Mesothelial cell of epicardium (in vitro differentiated cells): ENCODE measurements around the gene PFKFB3. TPM values are rescaled to one million over a fixed set of nuclear protein-coding genes. Genes with fewer than 3 reads are reported as not detected.

Source experiments
- DNase-seq, 2 experiments: peaks; one replicate each; pipeline ENCODE4 v3.0.0; 2021; ENCODE audit warnings: low spot score in 2 of 2; ENCODE audit not compliant: unreplicated experiment in 2 of 2
- H3K27ac Mint-ChIP-seq: 2 replicates; pipeline ENCODE4 v1.8.0; 2021; ENCODE audit warnings: mixed read lengths
- H3K27me3 Mint-ChIP-seq: 2 replicates; pipeline ENCODE4 v1.8.0; 2021; ENCODE audit warnings: low read depth, mixed read lengths
- H3K36me3 Mint-ChIP-seq: 2 replicates; pipeline ENCODE4 v1.8.0; 2021; ENCODE audit warnings: mixed read lengths
- H3K4me1 Mint-ChIP-seq: 2 replicates; pipeline ENCODE4 v1.8.0; 2021; ENCODE audit warnings: mixed read lengths
- H3K4me3 Mint-ChIP-seq: 2 replicates; pipeline ENCODE4 v1.8.0; 2021; ENCODE audit warnings: mild to moderate bottlenecking, moderate library complexity, mixed read lengths
- H3K9me3 Mint-ChIP-seq: 2 replicates; pipeline ENCODE4 v1.8.0; 2021; ENCODE audit warnings: mixed read lengths
- total RNA-seq: library from RNA; stranded (reverse); gene quantifications from 3 replicates; pipeline ENCODE4 v1.2.1, GENCODE V29; 2021
- TF ChIP-seq, protein P1 (sequence below): fragments of 200-600 bp; sonication (generic); IDR thresholded peaks from one replicate; pipeline ENCODE4 v1.5.0; 2021; ENCODE audit warnings: antibody characterized with exemption; ENCODE audit not compliant: unreplicated experiment

The PFKFB3 gene
- total RNA-seq, 1 donor from 2014 or later: 51.5 TPM

DNA sequence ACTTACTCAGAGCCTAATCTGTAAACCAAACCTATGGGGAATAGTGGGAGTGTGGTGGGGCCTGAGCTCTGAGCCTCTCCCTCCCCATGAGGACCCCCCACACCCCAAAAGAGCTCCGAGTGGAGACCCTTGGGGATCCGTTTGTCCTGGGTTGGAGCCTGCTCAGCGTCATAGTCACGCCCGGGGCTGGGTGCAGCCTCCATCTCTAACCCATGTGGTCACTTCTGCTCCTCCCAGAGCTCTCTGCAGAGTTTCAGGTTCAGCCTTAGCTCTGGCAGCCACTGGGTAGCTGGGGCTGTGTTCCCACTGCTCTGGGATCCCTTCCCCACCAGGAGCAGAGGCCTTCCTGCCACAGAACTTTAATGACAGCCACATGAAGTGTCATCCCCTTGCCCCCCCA lies 25.9 kb downstream of the PFKFB3 start:
- Mint-ChIP-seq H3K4me1 (no peaks in the 10 kb centered on the region), H3K36me3 (peaks cover 44% of the 10 kb centered on the region), H3K27ac (no peak overlapping the region), H3K9me3 (no peaks in the 10 kb centered on the region), H3K27me3 (no peaks in the 10 kb centered on the region), H3K4me3 (no peak overlapping the region)
- no peak for DNase-seq
- TF ChIP-seq, protein P1, sequence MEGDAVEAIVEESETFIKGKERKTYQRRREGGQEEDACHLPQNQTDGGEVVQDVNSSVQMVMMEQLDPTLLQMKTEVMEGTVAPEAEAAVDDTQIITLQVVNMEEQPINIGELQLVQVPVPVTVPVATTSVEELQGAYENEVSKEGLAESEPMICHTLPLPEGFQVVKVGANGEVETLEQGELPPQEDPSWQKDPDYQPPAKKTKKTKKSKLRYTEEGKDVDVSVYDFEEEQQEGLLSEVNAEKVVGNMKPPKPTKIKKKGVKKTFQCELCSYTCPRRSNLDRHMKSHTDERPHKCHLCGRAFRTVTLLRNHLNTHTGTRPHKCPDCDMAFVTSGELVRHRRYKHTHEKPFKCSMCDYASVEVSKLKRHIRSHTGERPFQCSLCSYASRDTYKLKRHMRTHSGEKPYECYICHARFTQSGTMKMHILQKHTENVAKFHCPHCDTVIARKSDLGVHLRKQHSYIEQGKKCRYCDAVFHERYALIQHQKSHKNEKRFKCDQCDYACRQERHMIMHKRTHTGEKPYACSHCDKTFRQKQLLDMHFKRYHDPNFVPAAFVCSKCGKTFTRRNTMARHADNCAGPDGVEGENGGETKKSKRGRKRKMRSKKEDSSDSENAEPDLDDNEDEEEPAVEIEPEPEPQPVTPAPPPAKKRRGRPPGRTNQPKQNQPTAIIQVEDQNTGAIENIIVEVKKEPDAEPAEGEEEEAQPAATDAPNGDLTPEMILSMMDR: no peak

DNA sequence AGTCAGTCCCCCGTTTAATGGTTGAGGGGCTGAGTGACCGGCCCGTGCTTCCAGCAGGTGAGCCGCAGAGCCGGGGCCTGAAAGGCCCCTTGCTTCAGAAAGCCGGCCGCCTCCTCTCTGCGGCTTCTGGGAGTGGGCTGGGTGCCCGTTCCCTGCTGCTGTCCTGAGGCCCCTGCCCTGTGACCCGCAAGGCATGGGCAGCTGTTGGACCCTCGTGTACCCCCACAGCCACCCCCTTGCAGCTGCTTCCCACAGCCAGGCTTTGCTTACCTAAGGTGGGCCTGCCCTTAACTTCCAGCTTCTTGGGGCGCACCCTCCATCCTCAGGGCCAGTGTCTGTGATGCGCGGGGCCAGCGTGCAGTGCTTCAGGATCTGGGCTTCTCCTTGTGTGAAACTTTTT lies 26.6 kb downstream of the PFKFB3 start:
- Mint-ChIP-seq H3K9me3 (no peaks in the 10 kb centered on the region), H3K27ac (no peak overlapping the region), H3K27me3 (no peaks in the 10 kb centered on the region), H3K36me3 (peaks cover 42% of the 10 kb centered on the region), H3K4me1 (no peaks in the 10 kb centered on the region), H3K4me3 (no peak overlapping the region)
- DNase-seq: no peak
- TF ChIP-seq, protein P1: no peak

DNA sequence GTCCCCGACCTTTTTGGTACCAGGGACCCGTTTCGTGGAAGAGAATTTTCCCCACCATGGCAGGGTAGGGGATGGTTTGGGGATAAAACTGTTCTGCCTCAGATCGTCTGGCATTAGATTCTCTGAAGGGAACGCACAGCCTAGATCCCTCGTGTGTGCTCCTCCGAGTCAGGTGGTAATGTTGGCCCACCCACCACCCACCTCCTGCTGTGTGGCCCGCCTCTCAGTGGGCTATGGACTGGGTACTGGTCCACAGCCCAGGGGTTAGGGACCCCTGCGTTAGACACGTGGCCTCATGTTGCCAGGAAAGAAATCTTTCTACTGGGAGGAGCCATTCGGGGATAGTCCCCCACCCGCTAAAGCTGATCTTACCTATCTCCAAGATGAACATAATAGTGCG lies 27.0 kb downstream of the PFKFB3 start:
- H3K36me3 Mint-ChIP-seq: peaks cover 42% of the 10 kb centered on the region

DNA sequence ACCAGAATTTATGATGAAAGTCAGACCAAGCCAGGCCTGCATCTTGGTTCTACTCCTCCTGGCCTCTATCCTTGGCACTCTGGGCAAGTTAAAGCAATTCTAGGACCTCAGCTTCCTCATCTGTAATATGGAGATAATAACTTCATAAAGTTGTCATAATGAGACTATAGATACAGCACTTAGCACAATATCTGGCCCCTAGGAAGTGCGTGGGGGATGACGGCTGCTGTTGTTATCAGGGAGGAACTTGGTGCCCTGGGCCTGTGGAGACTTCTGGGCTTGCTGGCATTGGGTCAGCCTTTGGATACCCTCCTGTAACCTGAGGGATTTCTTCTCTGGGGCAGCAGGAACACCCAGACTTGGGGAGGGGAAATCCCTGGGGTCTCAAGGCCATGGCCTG lies 27.6 kb downstream of the PFKFB3 start:
- no peak for DNase-seq
- TF ChIP-seq, protein P1: no peak
- H3K9me3 Mint-ChIP-seq: no peaks in the 10 kb centered on the region
- no peaks in the 10 kb centered on the region for H3K4me1 Mint-ChIP-seq
- H3K36me3 Mint-ChIP-seq: peaks cover 43% of the 10 kb centered on the region
- H3K27me3 Mint-ChIP-seq: no peaks in the 10 kb centered on the region
- H3K27ac Mint-ChIP-seq: no peak overlapping the region
- H3K4me3 Mint-ChIP-seq: no peak overlapping the region

More for the DNA sequence above, 27.0 kb downstream of the PFKFB3 start:
- no peak overlapping the region for H3K4me3 Mint-ChIP-seq
- TF ChIP-seq, protein P1: no peak
- no peaks in the 10 kb centered on the region for H3K4me1 Mint-ChIP-seq
- no peak overlapping the region for H3K27ac Mint-ChIP-seq
- no peaks in the 10 kb centered on the region for H3K9me3 Mint-ChIP-seq
- DNase-seq: no peak
- no peaks in the 10 kb centered on the region for H3K27me3 Mint-ChIP-seq

DNA sequence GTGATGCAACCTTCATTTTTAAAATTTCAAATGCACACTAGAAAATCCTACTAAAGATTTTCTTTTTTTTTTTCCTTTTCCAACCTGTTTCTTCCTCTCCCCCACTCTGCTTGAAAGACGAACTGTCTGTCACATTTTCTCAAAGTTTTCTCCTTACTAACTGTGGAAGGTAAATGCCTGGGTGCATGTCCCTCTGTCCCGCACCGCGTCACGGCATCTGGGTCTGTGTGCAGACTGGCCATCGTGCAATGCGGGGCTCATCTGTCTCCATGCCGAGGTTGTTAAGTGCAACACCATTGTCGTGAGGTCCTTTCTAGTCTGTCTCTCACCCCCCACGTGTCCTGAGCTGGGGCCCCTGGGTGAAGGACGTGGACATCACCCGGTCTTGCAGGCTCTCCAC lies 28.4 kb downstream of the PFKFB3 start:
- H3K4me3 Mint-ChIP-seq: no peak overlapping the region
- no peaks in the 10 kb centered on the region for H3K9me3 Mint-ChIP-seq
- H3K27ac Mint-ChIP-seq: no peak overlapping the region
- H3K4me1 Mint-ChIP-seq: no peaks in the 10 kb centered on the region
- no peak for DNase-seq
- peaks cover 42% of the 10 kb centered on the region for H3K36me3 Mint-ChIP-seq
- H3K27me3 Mint-ChIP-seq: no peaks in the 10 kb centered on the region
- TF ChIP-seq, protein P1: no peak

DNA sequence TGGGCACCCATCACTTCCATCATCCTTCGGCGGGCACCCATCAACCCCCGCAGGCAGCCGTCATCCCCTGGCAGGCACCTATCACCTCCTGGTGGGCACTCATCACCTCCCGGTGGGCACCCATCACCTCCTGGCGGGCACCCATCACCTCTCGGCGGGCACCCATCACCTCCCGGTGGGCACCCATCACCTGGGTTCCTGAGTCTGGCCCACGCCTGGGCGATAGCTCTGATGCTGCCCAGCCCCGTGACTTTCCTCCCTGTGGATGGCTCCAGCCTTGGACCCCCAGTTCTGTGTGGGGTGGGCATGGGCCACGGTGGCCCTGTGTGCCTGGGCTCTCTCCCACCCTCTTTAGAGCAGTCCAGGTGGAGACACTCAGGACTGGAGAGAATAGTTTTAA lies 29.0 kb downstream of the PFKFB3 start:
- Mint-ChIP-seq H3K9me3 (no peaks in the 10 kb centered on the region), H3K27ac (no peak overlapping the region), H3K36me3 (peaks cover 38% of the 10 kb centered on the region), H3K4me3 (no peak overlapping the region), H3K27me3 (no peaks in the 10 kb centered on the region), H3K4me1 (no peaks in the 10 kb centered on the region)
- TF ChIP-seq, protein P1: no peak
- no peak for DNase-seq
